HFFc6 (cell line): ENCODE measurements around the gene FARS2. TPM values are rescaled to one million over a fixed set of nuclear protein-coding genes. Genes with fewer than 3 reads are reported as not detected.

Experiments used
- DNase-seq: peaks from one replicate; pipeline ENCODE4 v3.0.0-alpha.2; 2018
- H3K27ac Mint-ChIP-seq: 2 replicates; pipeline ENCODE4 v1.8.0; 2020; ENCODE audit warnings: mild to moderate bottlenecking, mixed read lengths
- H3K27me3 Mint-ChIP-seq: 2 replicates; pipeline ENCODE4 v1.8.0; 2021; ENCODE audit warnings: mild to moderate bottlenecking, moderate library complexity, mixed read lengths; ENCODE audit not compliant: insufficient read depth
- H3K36me3 Mint-ChIP-seq: 2 replicates; pipeline ENCODE4 v1.8.0; 2021; ENCODE audit warnings: low read depth, mixed read lengths
- H3K4me1 Mint-ChIP-seq: 2 replicates; pipeline ENCODE4 v1.8.0; 2020; ENCODE audit warnings: low read depth, mixed read lengths
- H3K4me3 Mint-ChIP-seq: 2 replicates; pipeline ENCODE4 v1.8.0; 2020; ENCODE audit warnings: mild to moderate bottlenecking, moderate library complexity, mixed read lengths
- H3K9me3 Mint-ChIP-seq: 2 replicates; pipeline ENCODE4 v1.8.0; 2020; ENCODE audit warnings: mild to moderate bottlenecking, mixed read lengths
- total RNA-seq, 6 experiments: library from RNA; stranded (reverse); fragmentation: NEBNext Ultra II Directional; extraction: Animal tissue kit (Norgen Biotek cat#: 25700); gene quantifications; 2 replicates in 1 of 6; 3 replicates in 5 of 6; pipeline ENCODE4 v1.2.3, GENCODE V29; 2021
- TF ChIP-seq, protein P1 (sequence below): fragments of 200-600 bp; sonication (generic); IDR thresholded peaks from 2 replicates; pipeline ENCODE4 v1.5.0; 2021; ENCODE audit warnings: antibody characterized with exemption, mild to moderate bottlenecking

The FARS2 gene
- total RNA-seq, 6 experiments from 2014 or later = 11.5 to 16.4 (median 13.1) TPM

DNA sequence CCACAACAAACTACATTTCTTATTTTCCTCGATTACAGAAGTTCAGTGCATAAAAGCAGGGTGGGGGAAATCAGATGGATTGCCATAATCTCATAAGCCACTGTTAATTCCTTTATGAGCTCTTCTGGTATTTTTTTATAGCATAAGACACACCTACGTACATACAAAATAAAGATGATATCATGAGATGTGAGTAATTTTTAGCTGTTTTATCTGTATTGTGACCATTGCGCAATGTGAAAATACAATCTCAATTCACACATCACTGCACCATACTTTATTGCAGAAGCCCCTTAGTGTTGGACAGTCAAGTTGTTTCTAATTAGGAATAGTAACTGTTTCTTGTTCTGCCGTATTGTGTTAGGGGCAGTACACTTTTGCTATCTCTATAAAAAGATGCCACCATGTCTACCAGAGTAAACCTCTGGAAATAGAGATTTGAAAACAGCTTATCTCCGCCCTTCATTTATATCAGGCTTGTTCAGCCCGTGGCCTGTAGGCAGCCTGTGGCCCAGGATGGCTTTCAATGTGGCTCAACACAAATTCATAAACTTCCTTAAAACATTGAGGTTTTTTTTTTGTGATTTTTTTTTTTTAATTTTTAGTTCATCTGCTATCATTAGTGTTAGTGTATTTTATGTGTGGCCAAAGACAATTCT, 90.4 kb downstream of the FARS2 start:
- H3K9me3 Mint-ChIP-seq = no peaks in the 10 kb centered on the region
- TF ChIP-seq, protein P1, sequence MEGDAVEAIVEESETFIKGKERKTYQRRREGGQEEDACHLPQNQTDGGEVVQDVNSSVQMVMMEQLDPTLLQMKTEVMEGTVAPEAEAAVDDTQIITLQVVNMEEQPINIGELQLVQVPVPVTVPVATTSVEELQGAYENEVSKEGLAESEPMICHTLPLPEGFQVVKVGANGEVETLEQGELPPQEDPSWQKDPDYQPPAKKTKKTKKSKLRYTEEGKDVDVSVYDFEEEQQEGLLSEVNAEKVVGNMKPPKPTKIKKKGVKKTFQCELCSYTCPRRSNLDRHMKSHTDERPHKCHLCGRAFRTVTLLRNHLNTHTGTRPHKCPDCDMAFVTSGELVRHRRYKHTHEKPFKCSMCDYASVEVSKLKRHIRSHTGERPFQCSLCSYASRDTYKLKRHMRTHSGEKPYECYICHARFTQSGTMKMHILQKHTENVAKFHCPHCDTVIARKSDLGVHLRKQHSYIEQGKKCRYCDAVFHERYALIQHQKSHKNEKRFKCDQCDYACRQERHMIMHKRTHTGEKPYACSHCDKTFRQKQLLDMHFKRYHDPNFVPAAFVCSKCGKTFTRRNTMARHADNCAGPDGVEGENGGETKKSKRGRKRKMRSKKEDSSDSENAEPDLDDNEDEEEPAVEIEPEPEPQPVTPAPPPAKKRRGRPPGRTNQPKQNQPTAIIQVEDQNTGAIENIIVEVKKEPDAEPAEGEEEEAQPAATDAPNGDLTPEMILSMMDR = no peak
- no peak for DNase-seq
- no peak overlapping the region for H3K4me3 Mint-ChIP-seq
- peaks cover 4% of the 10 kb centered on the region; the same call in 1 of the 2 replicates for H3K36me3 Mint-ChIP-seq
- no peaks in the 10 kb centered on the region for H3K27me3 Mint-ChIP-seq
- no peaks in the 10 kb centered on the region for H3K4me1 Mint-ChIP-seq
- no peak overlapping the region for H3K27ac Mint-ChIP-seq

DNA sequence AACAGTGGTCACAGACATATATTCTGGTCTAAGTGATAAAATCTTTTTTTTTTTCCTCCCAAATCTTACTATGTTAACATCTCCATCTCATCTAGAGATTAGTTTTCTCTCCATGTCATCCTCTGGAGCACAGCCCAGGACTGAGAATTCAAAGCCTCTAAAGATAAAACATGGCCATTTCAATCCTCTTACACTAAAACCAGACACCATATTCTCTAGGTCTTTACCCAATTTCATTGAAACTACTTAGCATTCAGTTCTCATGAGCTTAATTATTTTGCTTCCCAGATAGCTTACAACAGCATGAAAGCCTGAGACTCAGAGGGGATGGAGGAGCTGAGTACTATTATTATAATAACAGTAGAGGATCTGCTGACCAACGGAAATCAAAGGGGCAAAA, 92.7 kb downstream of the FARS2 start:
- Mint-ChIP-seq H3K9me3 (no peaks in the 10 kb centered on the region), H3K36me3 (no peaks in the 10 kb centered on the region), H3K4me3 (no peak overlapping the region), H3K27ac (no peak overlapping the region), H3K27me3 (no peaks in the 10 kb centered on the region), H3K4me1 (no peaks in the 10 kb centered on the region)
- TF ChIP-seq, protein P1 = no peak
- DNase-seq = no peak

- Mint-ChIP-seq H3K27ac (no peak overlapping the region), H3K4me3 (no peak overlapping the region), H3K27me3 (no peaks in the 10 kb centered on the region), H3K4me1 (peaks cover 7% of the 10 kb centered on the region; the same call in 1 of the 2 replicates), H3K9me3 (no peaks in the 10 kb centered on the region), H3K36me3 (no peaks in the 10 kb centered on the region)
- TF ChIP-seq, protein P1 = no peak
- no peak for DNase-seq
These were observed 96.2 kb downstream of the FARS2 start for GRCh38 chr6:5357486-5357885.

GRCh38 chr6:5359417-5359816, 98.1 kb downstream of the FARS2 start:
- H3K27ac Mint-ChIP-seq = no peak overlapping the region
- H3K9me3 Mint-ChIP-seq = no peaks in the 10 kb centered on the region
- no peak overlapping the region for H3K4me3 Mint-ChIP-seq
- H3K27me3 Mint-ChIP-seq = no peaks in the 10 kb centered on the region
- H3K36me3 Mint-ChIP-seq = no peaks in the 10 kb centered on the region
- TF ChIP-seq, protein P1 = no peak
- DNase-seq = no peak
- H3K4me1 Mint-ChIP-seq = peaks cover 7% of the 10 kb centered on the region; the same call in 1 of the 2 replicates

- no peak for DNase-seq
- Mint-ChIP-seq H3K27me3 (no peaks in the 10 kb centered on the region), H3K9me3 (no peaks in the 10 kb centered on the region), H3K36me3 (no peaks in the 10 kb centered on the region), H3K27ac (no peak overlapping the region), H3K4me1 (peaks cover 7% of the 10 kb centered on the region; the same call in 1 of the 2 replicates), H3K4me3 (no peak overlapping the region)
- TF ChIP-seq, protein P1 = no peak
These were observed 100.1 kb downstream of the FARS2 start for GRCh38 chr6:5361396-5361795.
